ENCODE results near the gene NPFFR1.

DNA sequence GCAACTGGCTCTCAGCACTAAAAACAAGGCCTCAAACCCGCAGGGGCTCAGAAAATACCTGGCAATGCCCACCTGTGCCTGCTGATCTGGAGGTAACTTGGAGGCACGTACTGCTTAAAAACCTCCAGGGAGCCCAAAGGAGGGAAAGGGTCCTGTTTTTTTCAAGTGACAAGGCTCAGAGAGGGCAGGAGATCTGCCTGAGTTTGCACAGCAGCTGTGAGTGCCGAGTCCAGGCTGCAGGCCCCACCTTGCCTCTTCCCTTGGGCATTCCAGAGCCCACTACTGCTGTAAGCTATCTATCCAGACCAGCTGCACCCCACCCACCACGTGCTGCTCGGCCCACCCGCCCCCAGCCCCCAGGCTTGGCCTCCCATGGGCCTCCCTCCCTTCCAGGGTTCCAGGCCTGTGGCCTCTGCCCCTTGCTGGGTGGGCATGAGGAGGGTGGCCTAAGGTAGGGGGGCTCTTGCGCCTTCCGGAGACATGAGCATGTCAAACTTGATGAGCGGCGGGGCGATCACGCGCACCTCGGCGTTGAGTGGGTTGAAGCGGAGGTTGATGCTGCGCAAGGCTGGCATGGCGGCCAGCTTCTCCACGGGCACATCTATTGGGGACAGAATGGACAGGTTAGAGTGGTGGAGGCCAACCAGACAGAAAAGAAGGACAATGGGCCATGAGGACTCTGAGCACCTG lies 17.2 kb upstream of the NPFFR1 start:
- TF ChIP-seq ETS1 (IDR thresholded peaks at IDR 0.05), result no peak
- TF ChIP-seq POLR2AphosphoS5 (IDR thresholded peaks at IDR 0.05; ENCODE audit: low read depth), result no peak
- TF ChIP-seq, protein P1, sequence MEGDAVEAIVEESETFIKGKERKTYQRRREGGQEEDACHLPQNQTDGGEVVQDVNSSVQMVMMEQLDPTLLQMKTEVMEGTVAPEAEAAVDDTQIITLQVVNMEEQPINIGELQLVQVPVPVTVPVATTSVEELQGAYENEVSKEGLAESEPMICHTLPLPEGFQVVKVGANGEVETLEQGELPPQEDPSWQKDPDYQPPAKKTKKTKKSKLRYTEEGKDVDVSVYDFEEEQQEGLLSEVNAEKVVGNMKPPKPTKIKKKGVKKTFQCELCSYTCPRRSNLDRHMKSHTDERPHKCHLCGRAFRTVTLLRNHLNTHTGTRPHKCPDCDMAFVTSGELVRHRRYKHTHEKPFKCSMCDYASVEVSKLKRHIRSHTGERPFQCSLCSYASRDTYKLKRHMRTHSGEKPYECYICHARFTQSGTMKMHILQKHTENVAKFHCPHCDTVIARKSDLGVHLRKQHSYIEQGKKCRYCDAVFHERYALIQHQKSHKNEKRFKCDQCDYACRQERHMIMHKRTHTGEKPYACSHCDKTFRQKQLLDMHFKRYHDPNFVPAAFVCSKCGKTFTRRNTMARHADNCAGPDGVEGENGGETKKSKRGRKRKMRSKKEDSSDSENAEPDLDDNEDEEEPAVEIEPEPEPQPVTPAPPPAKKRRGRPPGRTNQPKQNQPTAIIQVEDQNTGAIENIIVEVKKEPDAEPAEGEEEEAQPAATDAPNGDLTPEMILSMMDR (conservative IDR thresholded peaks at IDR 0.05; ENCODE audit: low read depth in 2 of 2), result no peak
- no peak for TF ChIP-seq EZH2phosphoT487 (IDR thresholded peaks at IDR 0.05; ENCODE audit: unreplicated experiment)
- no peak for TF ChIP-seq ZNF462 (CRISPR knock-in tag; IDR thresholded peaks at IDR 0.05)
- no peak for TF ChIP-seq EZH2 (IDR thresholded peaks at IDR 0.05; ENCODE audit: low read depth, unreplicated experiment)
- no peak for TF ChIP-seq ZNF114 (CRISPR knock-in tag; IDR thresholded peaks at IDR 0.05)
- TF ChIP-seq JUNB (IDR thresholded peaks at IDR 0.05; ENCODE audit: unreplicated experiment), result no peak
- no peak for TF ChIP-seq REST (IDR thresholded peaks at IDR 0.05; ENCODE audit: unreplicated experiment)
- no peak for TF ChIP-seq CREB1 (CRISPR knock-in tag; IDR thresholded peaks at IDR 0.05; ENCODE audit: low read depth)
- no peak for TF ChIP-seq NANOG (IDR thresholded peaks at IDR 0.05; ENCODE audit: borderline replicate concordance)
- TF ChIP-seq STAT1 (IDR thresholded peaks at IDR 0.05; ENCODE audit: unreplicated experiment), result no peak
